HG02840 (cell line): Measurements from ENCODE around the gene ENDOD1.
A peak's percentile ranks its signal among the peaks of the same experiment; 100 is the strongest.
"Not testable (repeated sequence)": the region's sequence is repeated elsewhere in the genome, so short reads cannot be mapped to it uniquely, and the experiment has no call there.

Experiments used
- ATAC-seq: cut with Tn5 transposase; IDR thresholded peaks from one replicate; pipeline ENCODE4 v1.9.1; 2021; ENCODE audit warnings: mild to moderate bottlenecking, moderate library complexity, moderate number of reproducible peaks; ENCODE audit not compliant: unreplicated experiment, low FRiP score

Gene ENDOD1

GRCh38 chr11:95089620-95090542 lies at the start of gene ENDOD1:
Gene ENDOD1 (plus strand): TSS chr11:95089846. CDS start chr11:95089928, 82 bp downstream.
- ATAC-seq, result peak; percentile 85

DNA sequence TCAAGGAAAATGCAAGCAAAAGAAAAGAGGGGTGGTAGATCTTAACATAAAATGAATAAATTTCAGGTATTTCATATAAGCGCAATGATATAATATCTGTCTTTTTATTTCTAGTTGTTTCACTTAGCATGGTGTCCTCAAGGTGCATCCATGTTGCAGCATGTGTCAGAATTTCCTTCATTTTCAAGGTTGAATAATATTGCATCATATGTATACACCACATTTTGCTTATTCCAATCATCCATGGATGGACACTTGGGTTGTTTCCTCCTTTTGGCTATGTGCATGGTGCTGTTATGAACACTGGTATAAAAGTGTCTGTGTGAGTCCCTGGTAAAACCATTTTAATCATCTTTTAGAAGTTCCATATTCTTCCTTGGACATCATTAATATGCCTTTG lies 47.4 kb upstream of the ENDOD1 start:
- no peak for ATAC-seq

DNA sequence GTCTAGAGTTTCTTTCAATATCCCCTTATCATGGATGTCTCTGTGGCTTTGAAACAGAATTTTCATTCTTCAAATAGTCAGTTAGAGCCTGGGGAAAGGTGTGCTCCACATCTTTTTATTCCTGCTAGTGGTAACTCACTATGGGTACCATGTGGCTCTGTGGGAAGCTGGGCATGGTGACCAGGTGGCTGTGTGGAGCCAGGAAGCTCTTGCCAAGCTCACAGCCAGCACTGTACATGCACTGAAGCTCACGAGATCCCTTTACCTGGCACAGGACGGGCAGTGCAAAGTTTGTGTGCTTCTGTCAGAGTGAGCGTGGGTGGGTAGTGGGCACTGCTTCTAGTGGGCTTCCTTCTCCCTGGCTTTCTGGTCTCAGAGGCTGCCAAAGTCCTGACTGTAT lies 46.7 kb upstream of the ENDOD1 start:
- no peak for ATAC-seq

- no peak for ATAC-seq
Observed at GRCh38 chr11:95044010-95044409, 45.6 kb upstream of the ENDOD1 start.

DNA sequence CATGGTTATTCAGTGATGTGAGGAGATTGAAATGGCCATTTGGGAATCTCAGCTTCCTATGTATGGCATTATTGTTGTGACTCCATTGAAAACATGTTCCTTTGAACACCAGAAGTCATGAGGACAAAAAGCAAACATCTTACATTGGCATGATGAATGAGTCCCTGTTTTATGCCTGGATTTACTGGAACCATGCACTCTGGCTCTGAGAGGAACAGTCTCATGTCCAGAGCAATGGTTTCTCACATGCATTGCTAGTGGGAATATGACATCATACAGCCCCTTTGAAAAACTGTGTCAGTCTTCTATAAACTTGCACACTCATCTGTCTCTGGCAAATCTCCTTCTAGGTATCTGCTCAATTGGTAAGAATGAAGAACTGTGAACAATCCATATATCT lies 43.8 kb upstream of the ENDOD1 start:
- no peak for ATAC-seq

- not testable (repeated sequence) for ATAC-seq
Observed at GRCh38 chr11:95049122-95049521, 40.5 kb upstream of the ENDOD1 start, which contains the start of gene KDM4F. Gene KDM4F (plus strand): TSS chr11:95049422.

DNA sequence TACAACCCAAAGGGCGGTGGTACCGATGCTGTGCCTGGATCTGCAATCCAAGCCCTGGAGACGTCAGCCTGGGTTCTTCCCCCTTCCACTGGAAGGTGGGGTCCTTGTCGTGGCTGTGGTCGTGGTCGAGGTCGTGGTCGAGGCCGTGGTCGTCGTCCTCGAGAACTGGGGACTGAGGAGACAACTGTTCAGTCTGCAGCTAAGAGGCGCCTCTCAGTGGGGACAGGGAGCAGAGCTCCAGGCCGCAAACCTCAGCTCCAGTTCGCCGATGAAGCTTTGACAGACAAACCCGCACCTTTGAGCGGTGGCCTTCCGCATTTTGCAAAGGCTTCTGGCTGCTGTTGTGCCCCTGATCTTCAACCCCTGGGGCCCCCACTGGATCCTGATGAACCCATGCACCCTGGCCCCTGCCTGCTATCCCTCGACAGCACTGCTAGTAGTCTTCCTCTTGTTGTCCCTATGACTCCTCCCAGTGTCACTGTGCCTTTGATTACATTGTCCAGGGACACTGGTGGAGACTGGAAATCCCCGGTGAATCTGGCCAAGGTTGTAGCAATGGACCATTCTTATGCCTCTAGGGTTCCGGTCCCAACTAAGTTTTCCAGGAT lies 38.9 kb upstream of the ENDOD1 start:
- no peak for ATAC-seq

- no peak for ATAC-seq
Observed at GRCh38 chr11:95054356-95054755, 35.3 kb upstream of the ENDOD1 start.

DNA sequence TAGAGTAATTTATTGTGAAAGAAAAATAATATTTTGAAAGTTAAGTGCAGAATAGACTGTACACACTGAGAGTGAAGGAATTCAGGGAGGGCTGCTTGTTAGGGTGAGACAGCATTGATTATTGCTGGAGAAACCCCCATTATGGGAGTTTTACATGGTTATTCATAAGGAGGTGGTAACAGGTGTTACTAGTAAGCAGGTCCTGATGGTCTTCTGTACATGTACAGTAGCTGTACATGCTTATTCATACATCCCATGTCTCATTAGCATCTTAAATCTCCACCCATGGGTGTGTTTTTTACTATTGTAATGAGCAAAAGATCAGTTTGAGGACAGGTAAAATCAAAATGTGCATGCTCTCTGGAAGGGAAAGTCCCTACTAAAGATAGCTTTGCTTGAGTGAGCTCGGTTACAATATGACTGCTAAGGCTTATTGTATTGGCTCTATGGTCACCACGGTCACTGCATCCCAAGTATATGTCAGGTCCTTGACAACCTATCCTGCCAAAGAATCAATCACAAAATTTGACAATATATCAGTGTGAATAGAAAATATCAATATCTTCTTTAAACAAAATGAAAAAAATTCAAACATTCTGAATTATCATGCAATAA lies 34.3 kb upstream of the ENDOD1 start:
- ATAC-seq, result peak; percentile 88

GRCh38 chr11:95057959-95058358 lies 31.7 kb upstream of the ENDOD1 start:
- ATAC-seq, result no peak

GRCh38 chr11:95058621-95059020 lies 31.0 kb upstream of the ENDOD1 start:
- no peak for ATAC-seq

- no peak for ATAC-seq
Observed at GRCh38 chr11:95059046-95059445, 30.6 kb upstream of the ENDOD1 start.

DNA sequence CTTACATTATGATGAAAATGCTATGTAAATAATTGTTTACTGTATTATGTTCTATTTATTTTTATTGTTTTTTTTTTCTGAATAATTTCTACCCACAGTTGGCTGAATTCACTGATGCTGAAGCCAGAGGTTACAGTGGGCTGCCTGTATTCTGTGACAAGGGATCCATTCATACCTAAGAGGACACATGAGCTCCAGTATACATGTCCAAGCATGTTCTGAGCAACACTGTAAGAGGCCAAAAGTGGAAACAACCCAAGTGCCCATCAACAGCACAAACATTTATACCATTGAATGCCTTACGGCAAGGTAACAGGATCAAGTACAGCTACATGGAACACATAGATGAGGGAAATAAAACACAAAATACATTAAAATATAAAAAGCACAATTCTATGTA lies 24.3 kb upstream of the ENDOD1 start:
- ATAC-seq, result no peak

DNA sequence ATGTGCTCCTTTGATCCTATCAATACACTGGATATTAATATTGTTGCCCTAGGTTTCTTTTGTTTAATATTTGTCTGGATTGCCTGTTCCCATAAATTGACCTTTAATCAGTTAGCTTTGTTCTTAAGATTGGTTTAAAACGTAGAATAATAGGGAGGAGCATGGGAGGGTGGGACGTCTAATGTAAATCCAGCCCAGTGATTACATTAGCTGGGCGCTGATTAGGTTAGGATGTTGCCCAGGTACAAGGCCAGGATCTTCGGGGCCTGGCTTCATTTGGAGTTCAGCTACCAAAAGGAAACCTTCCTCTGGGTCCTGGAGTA lies 23.0 kb upstream of the ENDOD1 start, which contains the start of gene SRSF8:
Gene SRSF8 (plus strand): TSS at position 204 of the 323 bp plus-strand sequence. CDS start 308 bp downstream, outside the sequence.
- ATAC-seq, result peak; percentile 47

- peak; percentile 58 for ATAC-seq
Observed at GRCh38 chr11:95067039-95067840, 22.4 kb upstream of the ENDOD1 start.

DNA sequence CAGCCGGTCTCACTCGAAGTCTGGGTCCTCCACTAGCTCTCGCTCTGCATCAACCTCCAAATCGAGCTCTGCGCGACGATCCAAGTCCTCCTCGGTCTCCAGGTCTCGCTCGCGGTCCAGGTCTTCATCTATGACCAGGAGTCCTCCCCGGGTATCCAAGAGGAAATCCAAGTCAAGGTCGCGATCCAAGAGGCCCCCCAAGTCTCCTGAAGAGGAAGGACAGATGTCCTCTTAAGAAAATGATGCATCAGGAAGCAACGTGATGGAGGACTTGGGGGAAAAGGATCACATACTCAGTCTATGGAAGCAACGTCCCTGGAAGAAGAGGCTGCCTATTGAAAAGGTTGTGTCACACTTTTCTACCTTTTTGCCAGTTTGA lies 21.8 kb upstream of the ENDOD1 start:
- ATAC-seq, result no peak

GRCh38 chr11:95068549-95068948 lies 21.1 kb upstream of the ENDOD1 start:
- ATAC-seq, result peak; percentile 54

DNA sequence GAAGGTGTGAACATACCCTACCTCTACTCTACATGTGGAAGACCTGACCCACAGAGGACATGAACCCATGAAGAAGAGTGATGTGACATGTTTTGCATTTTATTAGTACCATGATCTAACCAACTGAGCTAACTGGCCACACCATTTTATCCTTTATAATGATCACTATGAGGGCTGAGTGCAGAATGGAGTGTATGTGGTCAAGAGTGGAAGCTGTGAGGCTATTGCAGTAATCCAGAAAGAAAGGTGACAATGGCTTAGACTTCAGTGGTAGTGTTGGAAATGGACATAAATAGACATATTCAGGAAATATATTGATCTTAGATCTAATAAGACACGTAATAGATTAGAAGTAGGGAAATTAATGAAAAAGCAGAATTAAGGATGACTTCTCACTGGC lies 19.2 kb upstream of the ENDOD1 start:
- ATAC-seq, result no peak

- no peak for ATAC-seq
Observed at GRCh38 chr11:95072948-95073347, 16.7 kb upstream of the ENDOD1 start.

DNA sequence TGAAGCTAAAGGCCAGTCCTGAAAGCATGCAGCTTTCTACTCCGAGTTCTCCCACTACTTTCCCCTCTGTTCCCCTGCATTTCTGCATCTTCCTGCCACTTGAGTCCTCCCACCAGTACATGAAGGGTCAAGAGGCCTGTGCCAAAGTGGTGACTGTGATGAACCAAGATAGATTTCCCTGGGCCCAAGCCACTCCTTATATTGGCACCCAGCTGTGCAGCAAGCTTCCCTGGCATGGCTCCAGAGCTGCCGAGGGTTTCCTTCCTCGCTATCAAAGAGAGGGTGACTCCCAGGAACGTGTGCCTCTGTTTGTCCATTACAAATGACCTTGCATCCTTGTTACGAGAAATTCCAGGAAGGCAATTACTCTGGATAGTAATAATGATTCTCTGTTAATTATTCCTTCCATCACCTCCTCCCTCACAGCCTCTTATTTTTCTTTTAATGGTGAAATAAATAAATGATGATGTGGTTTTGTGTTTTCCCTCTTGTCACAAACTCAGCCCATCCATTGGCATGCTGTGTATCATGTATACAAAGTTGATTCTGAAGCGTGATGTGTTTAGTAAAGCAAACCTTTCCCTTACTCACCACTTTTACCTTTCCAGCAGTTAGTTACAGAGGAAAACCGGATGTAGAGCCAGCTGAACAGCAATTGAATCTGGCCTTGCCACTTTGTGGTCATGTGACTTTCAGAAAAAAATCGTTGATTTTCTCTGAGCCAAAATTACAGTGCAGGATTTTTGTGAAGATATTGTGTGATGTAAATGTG lies 14.7 kb upstream of the ENDOD1 start:
- no peak for ATAC-seq
